ENCODE measurements around the gene ELK4. TPM values are rescaled to one million over a fixed set of nuclear protein-coding genes. Genes with fewer than 3 reads are reported as not detected.

The ELK4 gene
- polyA plus RNA-seq, 2 of the 4 experiments (the other 2 are of a cell fraction): 5.8 to 11.9 TPM

GRCh38 chr1:205589618-205590456 is 42.0 kb downstream of the ELK4 start:
- Histone ChIP-seq H3K4me2 (no peak overlapping the region), H3K27ac (no peak overlapping the region), H3K9me3 (no peaks in the 10 kb centered on the region), H3K4me3 (no peak overlapping the region), H3K4me1 (peaks cover 3% of the 10 kb centered on the region; the same call in 1 of the 3 replicates)
- ChIA-PET CTCF (interaction anchor here (0.8 to 12.3 kb wide), 12 partner anchors 9 to 254 kb away, joined by 3 to 423 read pairs (median 12); partner anchors contain the start of gene ELK4), POLR2A (interaction anchor here (0.6 kb wide), 1 partner anchor 42 kb away, joined by 3 read pairs; the partner anchor contains the start of gene ELK4)
- FAIRE-seq (no peak), ATAC-seq (no peak), DNase-seq (ENCODE audit: low read depth in 1 of 2, low spot score in 1 of 2) (no peak)
- WGBS (ENCODE audit: missing lambda C conversion rate): 70% methylated on average over 7 of the region's 7 CpGs
- TF ChIP-seq CTCF (IDR thresholded peaks at IDR 0.05): no peak
- TF ChIP-seq HOXB13 (CRISPR knock-in tag; IDR thresholded peaks at IDR 0.05; ENCODE audit: low read depth): no peak
- TF ChIP-seq USF2 (IDR thresholded peaks at IDR 0.05): no peak
- no peak for TF ChIP-seq PHF8 (IDR thresholded peaks at IDR 0.05; ENCODE audit: borderline replicate concordance, low read depth)
- no peak for TF ChIP-seq EHMT2 (IDR thresholded peaks at IDR 0.05; ENCODE audit: low read depth)
- TF ChIP-seq POLR2AphosphoS2 (conservative IDR thresholded peaks at IDR 0.05; ENCODE audit: low read length): no peak
- no peak for TF ChIP-seq CBX8 (IDR thresholded peaks at IDR 0.05)
- TF ChIP-seq RARB (CRISPR knock-in tag; IDR thresholded peaks at IDR 0.05): no peak

GRCh38 chr1:205589046-205589445 is 42.8 kb downstream of the ELK4 start:
- Histone ChIP-seq H3K4me2 (no peak overlapping the region), H3K4me1 (peaks cover 3% of the 10 kb centered on the region; the same call in 1 of the 3 replicates), H3K9me3 (no peaks in the 10 kb centered on the region), H3K27ac (no peak overlapping the region), H3K4me3 (no peak overlapping the region)
- POLR2A ChIA-PET: interaction anchor here (1.4 kb wide), 1 partner anchor 43 kb away, joined by 6 read pairs; the partner anchor contains the start of gene ELK4
- FAIRE-seq: no peak
- 75% methylated on average over 7 of the region's 7 CpGs for WGBS (ENCODE audit: missing lambda C conversion rate)
- TF ChIP-seq CHD4 (IDR thresholded peaks at IDR 0.05; ENCODE audit: borderline replicate concordance): no peak
- no peak for TF ChIP-seq EP300 (IDR thresholded peaks at IDR 0.05)
- TF ChIP-seq HEYL (CRISPR knock-in tag; IDR thresholded peaks at IDR 0.05): no peak
- no peak for DNase-seq (ENCODE audit: low read depth in 1 of 2, low spot score in 1 of 2)
- no peak for ATAC-seq
- CTCF ChIA-PET: interaction anchor here (0.8 to 12.3 kb wide), 13 partner anchors 8 to 388 kb away, joined by 3 to 423 read pairs (median 5); partner anchors contain the start of gene ELK4

GRCh38 chr1:205588636-205589035 is 43.2 kb downstream of the ELK4 start:
- peaks cover 3% of the 10 kb centered on the region; the same call in 1 of the 3 replicates for H3K4me1 ChIP-seq
- no peaks in the 10 kb centered on the region for H3K9me3 ChIP-seq
- H3K4me3 ChIP-seq: no peak overlapping the region
- no peak overlapping the region for H3K27ac ChIP-seq
- WGBS (ENCODE audit: missing lambda C conversion rate): 52% methylated on average over 4 of the region's 6 CpGs
- ChIA-PET CTCF (interaction anchor here (1.0 to 12.3 kb wide), 10 partner anchors 8 to 388 kb away, joined by 4 to 423 read pairs (median 8); partner anchors contain the start of gene ELK4), POLR2A (interaction anchor here (1.4 kb wide), 1 partner anchor 43 kb away, joined by 6 read pairs; the partner anchor contains the start of gene ELK4)
- peak; percentile 60 to 63; a peak in 5 of 6 replicates for ATAC-seq
- H3K4me2 ChIP-seq: no peak overlapping the region
- DNase-seq (ENCODE audit: low read depth in 1 of 2, low spot score in 1 of 2): peak in 1 of 2 experiments; percentile 52
- FAIRE-seq: no peak
- peak; percentile 31; the same call in 2 of the 3 replicates for TF ChIP-seq CTCF (IDR thresholded peaks at IDR 0.05)
- TF ChIP-seq BHLHE40 (IDR thresholded peaks at IDR 0.05; ENCODE audit: low read depth, low read length): no peak
- TF ChIP-seq RAD21 (conservative IDR thresholded peaks at IDR 0.05 in 1 of 2, IDR thresholded peaks at IDR 0.05 in 1 of 2): peak in 1 of 2 experiments; percentile 35; a peak in 2 of 5 replicates
